GM12865 (cell line): ENCODE results near the gene HDLBP.

Experiments used
- DNase-seq: peaks from one replicate; pipeline ENCODE4 v3.0.0; 2010; ENCODE audit warnings: low read depth
- H3K4me3 ChIP-seq: 2 replicates; pipeline ENCODE4 v1.5.1; 2011; ENCODE audit warnings: mild to moderate bottlenecking, low read depth, low read length, control low read depth
- TF ChIP-seq, protein P1 (sequence below): IDR thresholded peaks from 2 replicates; pipeline ENCODE4 v1.5.1; 2011; ENCODE audit warnings: low read length, control low read depth, low read depth, inconsistent platforms; ENCODE audit not compliant: insufficient read depth; ENCODE audit errors: missing control alignments

The HDLBP gene

DNA sequence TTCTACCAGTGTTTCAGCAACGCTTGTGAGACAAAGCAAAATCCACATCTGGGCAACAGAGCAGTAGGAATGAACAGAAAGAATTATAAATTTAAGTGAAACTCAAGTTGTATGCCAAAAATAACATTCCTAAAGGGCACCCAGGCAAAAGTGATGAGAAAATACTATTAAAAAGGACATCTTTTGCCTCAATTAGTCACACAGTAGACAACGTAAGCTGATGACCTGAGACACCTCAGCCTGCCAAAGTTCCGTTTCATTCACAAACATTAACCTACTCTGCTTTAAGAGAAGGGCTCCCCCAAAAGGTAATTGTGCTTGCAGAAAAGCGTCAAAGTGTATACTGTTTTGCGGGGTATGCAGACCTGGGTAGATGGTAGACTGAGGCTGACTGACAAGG lies 7.2 kb downstream of the HDLBP start:
- no peak for DNase-seq
- no peak overlapping the region for H3K4me3 ChIP-seq
- TF ChIP-seq, protein P1, sequence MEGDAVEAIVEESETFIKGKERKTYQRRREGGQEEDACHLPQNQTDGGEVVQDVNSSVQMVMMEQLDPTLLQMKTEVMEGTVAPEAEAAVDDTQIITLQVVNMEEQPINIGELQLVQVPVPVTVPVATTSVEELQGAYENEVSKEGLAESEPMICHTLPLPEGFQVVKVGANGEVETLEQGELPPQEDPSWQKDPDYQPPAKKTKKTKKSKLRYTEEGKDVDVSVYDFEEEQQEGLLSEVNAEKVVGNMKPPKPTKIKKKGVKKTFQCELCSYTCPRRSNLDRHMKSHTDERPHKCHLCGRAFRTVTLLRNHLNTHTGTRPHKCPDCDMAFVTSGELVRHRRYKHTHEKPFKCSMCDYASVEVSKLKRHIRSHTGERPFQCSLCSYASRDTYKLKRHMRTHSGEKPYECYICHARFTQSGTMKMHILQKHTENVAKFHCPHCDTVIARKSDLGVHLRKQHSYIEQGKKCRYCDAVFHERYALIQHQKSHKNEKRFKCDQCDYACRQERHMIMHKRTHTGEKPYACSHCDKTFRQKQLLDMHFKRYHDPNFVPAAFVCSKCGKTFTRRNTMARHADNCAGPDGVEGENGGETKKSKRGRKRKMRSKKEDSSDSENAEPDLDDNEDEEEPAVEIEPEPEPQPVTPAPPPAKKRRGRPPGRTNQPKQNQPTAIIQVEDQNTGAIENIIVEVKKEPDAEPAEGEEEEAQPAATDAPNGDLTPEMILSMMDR: no peak

DNA sequence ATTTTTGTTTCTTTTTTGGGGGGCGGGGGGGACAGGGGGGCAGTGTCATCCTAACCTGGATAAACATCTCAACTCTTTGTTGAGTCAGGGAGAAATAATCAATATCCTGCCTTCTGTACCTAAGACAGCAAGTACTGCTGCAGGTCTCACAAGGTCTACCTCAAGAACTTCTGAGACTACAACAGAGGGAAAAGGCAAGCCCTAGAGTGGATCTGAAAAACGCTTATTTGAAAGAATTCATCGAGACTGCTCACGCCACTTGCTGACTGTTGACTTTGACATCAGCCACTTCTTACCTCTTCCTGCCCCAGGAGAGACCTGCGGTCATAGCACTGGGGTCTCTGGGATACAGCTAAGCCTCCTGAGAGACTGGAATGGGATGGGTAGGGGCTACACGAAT lies 8.4 kb downstream of the HDLBP start:
- TF ChIP-seq, protein P1: no peak
- no peak overlapping the region for H3K4me3 ChIP-seq
- DNase-seq: no peak

DNA sequence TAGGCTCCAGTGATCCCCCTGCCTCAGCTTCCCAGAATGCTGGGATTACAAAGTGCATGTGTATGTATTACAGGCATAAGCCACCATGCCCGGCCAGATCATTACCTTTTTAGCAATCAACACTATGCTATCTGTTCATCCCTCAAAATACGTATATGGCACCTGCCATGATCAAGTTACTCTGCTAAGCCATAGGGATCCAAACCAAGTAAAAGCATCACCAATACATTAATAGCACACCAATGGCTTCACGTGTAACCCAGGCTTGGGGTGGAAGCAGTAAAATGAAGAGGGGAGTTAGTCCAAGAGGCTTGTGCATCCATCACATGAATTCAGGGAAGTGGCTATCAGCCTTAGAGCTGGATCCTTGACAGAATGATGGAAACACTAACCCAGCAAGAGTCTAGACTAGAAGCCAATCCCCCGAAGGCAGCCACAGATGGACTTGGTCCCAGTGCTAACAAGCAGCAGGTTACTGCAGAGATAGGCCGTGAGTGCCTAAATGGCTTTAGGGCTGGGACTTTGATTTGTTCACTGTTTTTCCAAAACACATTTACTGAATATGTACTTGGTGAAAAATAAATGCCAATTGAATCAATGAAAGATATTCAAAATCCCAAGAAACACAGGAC lies 11.3 kb downstream of the HDLBP start:
- H3K4me3 ChIP-seq: no peak overlapping the region

DNA sequence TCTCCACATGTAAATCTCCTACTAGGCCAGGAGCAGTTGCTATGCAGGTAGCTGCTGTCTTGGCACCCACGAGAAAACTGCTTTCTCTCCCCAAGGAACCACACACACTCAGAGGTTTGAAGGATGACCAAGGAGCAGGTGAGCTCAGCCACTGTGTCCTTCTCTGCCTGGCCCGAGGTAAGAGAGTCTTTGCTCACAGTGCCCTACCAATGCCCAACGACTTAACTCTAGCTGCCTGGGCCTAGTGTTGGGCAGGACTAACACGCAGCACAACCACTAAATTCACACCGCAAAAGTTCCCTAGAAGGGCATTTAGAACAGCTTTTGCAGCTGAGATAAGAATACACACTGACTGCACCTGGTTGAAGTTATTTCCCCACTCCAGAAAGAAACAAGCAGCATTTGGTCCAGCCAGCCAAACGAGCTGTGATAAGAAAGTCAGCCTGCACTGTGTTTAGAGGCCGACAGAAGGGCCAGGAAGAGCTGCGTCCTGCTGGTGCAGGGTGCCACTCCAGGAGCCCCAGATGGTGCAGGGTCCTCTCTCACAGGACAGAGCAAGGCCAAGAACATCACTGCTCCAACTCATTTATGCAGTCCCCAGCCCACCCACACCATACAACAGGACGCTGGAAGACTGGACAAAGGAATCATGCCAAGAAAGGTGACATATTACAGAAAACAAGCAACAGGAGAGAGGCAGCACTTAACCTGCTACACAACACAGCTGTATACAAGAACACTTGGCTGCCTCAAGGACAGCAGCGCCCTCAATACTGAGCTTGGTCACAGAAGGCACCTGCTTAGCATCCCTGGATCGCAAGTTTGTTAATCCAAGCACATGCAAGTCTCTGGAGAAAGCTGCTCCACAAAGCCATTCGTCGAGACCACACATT lies 12.5 kb downstream of the HDLBP start:
- TF ChIP-seq, protein P1: no peak
- DNase-seq: no peak
- H3K4me3 ChIP-seq: no peak overlapping the region

More for the DNA sequence above, 11.3 kb downstream of the HDLBP start:
- TF ChIP-seq, protein P1: no peak
- DNase-seq: no peak

DNA sequence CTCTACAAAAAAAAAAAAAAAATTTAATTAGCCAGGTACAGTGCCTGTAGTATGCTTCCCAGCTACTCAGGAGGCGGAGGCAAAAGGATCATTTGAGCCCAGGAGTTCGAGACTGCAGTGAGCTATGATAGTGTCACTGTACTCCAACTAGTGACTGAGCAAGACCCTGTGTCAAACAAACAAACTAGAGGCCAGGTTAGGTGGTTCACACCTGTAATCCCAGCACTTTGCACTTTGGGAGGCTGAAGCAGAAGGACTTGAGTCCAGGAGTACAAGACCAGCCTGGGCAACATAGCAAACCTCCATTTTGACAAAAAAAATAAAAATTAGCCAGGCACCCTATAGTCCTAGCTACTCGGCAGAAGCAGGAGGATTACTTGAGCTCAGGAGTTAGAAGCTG lies 13.4 kb downstream of the HDLBP start:
- TF ChIP-seq, protein P1: no peak
- H3K4me3 ChIP-seq: no peak overlapping the region
- no peak for DNase-seq

DNA sequence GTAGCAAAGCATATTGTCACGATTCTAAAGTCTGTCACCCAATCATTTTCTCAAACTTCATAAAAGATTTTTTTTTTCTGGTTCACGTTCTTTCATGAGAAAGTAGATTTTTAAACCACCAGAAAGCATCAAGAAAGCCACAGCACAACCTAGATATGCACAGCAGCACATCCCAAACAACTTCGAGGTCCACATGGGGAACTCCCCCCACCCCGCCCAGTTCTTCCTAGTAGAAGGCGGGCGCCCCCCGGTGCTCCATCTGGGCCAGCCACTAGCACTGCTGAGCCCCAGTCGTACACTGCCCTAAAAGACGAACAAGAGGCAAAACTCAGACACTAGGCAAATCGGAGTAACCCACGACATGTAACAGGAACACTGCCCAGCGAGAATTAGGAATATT lies 15.5 kb downstream of the HDLBP start:
- TF ChIP-seq, protein P1: no peak
- no peak overlapping the region for H3K4me3 ChIP-seq
- no peak for DNase-seq
